Dedifferentiated amniotic fluid mesenchymal stem cell (primary cell): ENCODE measurements around the gene IMP4.

ENCODE experiments used
- DNase-seq: peaks from one replicate; pipeline ENCODE4 v3.0.0-alpha.2; 2016; ENCODE audit errors: extremely low spot score

Gene IMP4

GRCh38 chr2:130336150-130336876 lies 6.4 kb upstream of the IMP4 start:
- DNase-seq, result no peak

- DNase-seq, result peak; percentile 79
Observed at GRCh38 chr2:130336877-130337734, 5.6 kb upstream of the IMP4 start.

- peak; percentile 45 for DNase-seq
Observed at GRCh38 chr2:130337735-130338325, 4.9 kb upstream of the IMP4 start.

- DNase-seq, result no peak
Observed at GRCh38 chr2:130338793-130339345, 3.8 kb upstream of the IMP4 start.

GRCh38 chr2:130339885-130340745 lies 2.6 kb upstream of the IMP4 start:
- DNase-seq, result no peak

GRCh38 chr2:130341562-130342019 lies 1.1 kb upstream of the IMP4 start:
- no peak for DNase-seq

- peak; percentile 92 for DNase-seq
Observed at GRCh38 chr2:130342020-130342532, 621 bp upstream of the IMP4 start.

GRCh38 chr2:130344578-130344977 lies 1.9 kb downstream of the IMP4 start:
- no peak for DNase-seq

- no peak for DNase-seq
Observed at GRCh38 chr2:130345091-130345490, 2.4 kb downstream of the IMP4 start.

- DNase-seq, result no peak
Observed at GRCh38 chr2:130345611-130346010, 2.9 kb downstream of the IMP4 start.

- DNase-seq, result no peak
Observed at GRCh38 chr2:130346041-130346740, 3.5 kb downstream of the IMP4 start.

GRCh38 chr2:130346741-130347066 lies 4.0 kb downstream of the IMP4 start:
- DNase-seq, result no peak

GRCh38 chr2:130347220-130347925 lies 4.7 kb downstream of the IMP4 start:
- DNase-seq, result no peak

GRCh38 chr2:130349174-130349573 lies 6.5 kb downstream of the IMP4 start:
- no peak for DNase-seq

GRCh38 chr2:130351711-130352110 lies 9.0 kb downstream of the IMP4 start:
- DNase-seq, result no peak

- no peak for DNase-seq
Observed at GRCh38 chr2:130352237-130352636, 9.5 kb downstream of the IMP4 start.

- DNase-seq, result no peak
Observed at GRCh38 chr2:130353291-130354138, 10.8 kb downstream of the IMP4 start.

GRCh38 chr2:130354139-130354428 lies 11.4 kb downstream of the IMP4 start:
- no peak for DNase-seq

- DNase-seq, result no peak
Observed at GRCh38 chr2:130355172-130355577, 12.5 kb downstream of the IMP4 start.
